GM18873 (cell line): ENCODE results near the gene CCDC116.
"Not testable (repeated sequence)": the region's sequence is repeated elsewhere in the genome, so short reads cannot be mapped to it uniquely, and the experiment has no call there.

Source experiments
- ATAC-seq: cut with Tn5 transposase; IDR thresholded peaks from one replicate; pipeline ENCODE4 v1.9.1; 2021; ENCODE audit warnings: mild to moderate bottlenecking, moderate library complexity, moderate number of reproducible peaks; ENCODE audit not compliant: unreplicated experiment, low FRiP score

The CCDC116 gene

DNA sequence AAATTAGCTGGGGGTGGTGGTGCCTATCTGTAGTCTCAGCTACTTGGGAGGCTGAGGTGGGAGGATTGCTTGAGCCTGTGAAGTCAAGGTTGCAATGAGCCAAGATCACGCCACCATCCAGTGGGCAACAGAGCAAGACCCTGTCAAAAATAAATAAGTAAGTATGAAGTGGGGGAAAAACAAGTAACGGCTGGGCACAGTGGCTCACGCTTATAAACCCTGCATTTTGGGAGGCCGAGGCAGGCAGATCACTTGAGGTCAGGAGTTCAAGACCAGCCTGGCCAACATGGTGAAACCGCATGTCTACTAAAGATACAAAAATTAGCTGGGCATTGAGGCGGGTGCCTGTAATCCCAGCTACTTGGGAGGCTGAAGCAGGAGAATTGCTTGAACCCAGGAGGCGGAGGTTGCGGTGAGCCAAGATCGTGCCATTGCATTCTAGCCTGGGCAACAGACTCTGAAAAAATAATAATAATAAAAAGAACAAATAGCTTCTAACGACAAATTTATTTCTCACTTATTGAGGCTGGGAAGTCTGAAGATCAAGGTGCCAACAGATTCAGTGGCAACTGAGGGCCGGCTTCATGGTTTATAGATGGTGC lies 22.9 kb upstream of the CCDC116 start:
- ATAC-seq: not testable (repeated sequence)

DNA sequence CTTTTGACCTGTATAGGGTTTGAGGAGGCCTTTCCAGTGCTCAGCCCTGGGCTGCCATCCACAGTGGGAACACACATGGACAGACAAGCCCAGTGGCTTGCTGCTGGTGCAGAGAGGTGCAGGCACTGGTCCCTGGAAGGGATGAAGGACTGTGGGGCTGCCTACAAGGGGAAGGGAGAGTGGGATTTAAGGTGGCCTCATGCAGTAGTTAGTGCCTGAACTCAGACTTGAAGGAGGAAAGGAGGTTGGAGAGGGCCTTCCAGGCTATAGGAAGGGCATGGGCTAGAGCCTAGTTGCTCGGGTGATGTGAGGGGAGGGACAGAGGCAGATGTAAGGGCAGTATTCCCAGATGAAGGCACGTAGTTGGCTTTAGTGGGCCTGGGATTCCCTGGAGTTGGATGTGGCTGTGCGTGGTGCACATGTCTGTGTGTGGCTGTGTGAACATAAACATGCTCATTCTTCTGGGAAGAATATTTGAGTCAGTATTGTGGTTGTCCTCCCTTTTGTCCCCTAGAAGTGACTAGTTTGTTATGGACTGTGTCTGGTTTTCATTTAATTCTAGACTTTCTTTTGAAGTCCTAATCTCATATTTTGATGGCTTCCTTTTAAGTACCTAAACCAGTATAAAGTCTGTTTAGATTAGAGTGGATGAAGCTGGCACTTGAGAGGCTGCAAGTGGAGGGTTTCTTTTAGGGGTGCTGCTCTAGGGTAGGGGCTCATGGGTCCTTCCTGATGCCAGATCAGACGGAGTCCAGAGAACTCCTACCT lies 21.2 kb upstream of the CCDC116 start:
- no peak for ATAC-seq

DNA sequence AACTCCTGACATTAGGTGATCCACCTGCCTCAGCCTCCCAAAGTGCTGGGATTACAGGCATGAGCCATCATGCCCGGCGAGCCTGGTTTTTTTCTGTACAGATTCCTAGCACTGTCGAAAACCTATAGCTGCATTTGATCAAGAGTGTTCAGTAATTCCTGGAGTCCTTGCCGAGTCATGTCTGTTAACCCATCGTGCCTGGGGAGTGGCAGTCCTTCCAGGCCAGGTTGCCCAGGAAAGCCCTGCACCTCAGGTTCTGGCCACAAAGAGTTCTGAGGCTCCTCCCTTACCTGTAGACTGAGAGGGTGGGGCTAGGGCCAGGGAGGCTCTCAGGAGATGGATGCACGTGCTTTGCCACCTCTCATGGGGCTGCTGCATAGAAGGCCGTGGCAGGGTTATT lies 19.7 kb upstream of the CCDC116 start:
- ATAC-seq: no peak

DNA sequence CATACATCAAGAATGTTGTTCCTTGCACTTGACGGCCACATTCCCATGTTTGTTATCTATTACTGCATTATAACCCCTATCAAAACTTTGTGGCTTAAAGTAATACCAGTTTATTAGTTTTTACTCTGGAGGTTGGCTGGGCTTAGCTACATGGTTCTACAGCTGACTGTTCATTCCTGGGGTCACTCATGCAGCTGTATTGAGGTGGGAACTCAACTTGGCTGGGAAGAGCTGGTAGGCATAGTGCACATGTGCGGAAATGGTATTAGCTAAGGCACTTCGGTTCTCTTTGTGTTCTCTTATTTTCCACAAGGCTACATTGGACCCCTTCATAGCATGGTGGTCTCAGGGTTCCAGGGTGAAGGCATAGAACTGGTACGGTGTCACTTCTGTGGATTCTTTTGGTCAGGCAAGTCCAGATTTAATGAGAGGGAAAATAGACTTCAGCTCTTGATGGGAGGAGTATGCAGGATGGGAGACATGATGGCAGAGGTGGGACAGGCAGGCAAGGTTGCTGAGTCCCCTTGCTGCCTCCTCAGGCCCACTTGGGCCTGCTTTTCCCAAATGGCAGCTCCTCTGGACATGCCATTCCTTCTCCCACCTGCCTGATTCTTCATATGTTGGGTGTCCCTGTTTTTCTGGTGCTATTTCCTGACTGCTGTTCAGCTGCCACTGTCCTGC lies 18.9 kb upstream of the CCDC116 start:
- ATAC-seq: no peak

DNA sequence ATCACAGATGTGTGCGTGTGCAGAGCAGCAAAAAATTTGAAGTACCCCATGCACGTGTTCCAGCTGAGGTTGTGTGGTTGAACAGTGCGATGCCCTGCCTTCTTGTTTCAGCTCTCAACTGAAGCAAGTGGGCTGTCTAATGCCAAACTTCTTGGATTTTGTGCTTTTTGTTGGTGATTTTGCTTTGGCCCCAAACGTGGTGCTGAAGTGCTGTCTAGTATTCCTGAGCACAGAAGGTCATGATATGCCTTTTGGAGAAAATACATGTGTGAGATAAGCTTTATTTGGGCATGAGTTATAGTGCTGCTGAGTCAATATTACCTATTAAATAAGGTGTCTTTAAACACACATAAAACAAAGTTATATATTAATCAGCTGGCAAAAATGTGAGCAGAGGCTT lies 16.8 kb upstream of the CCDC116 start:
- ATAC-seq: no peak

DNA sequence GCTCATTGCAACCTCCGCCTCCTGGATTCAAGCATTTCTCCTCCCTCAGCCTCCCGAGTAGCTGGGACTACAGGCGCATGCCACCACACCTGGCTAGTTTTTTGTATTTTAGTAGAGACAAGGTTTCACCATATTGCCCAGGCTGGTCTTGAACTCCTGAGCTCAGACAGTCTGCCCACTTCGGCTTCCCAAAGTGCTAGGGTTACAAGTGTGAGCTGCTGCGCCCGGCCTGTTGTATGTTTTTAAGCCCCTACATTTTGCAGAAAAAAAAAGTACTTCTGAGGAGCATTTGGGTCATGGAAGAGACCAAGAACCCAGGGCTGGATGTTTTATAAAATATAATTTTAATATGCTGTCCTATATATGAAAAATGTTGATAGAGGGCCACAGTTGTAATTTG lies 15.2 kb upstream of the CCDC116 start:
- not testable (repeated sequence) for ATAC-seq

DNA sequence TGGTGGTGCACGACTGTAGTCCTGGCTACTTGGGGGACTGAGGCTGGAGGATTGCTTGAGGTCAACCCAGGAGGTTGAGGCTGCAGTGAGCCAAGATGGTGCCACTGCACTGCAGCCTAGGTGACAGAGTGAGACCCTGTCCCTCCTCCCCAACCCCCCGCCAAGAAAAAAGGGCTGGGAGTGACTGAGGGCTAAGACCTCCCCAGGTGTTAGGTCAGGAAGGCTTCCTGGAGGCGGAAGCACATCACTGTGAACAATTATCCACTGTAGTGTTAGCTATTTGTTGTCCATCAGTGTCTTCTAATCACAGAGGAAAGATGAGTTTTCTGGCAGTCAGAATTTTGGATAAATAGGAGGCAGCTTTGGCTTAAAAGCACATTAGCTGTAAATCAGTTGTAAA lies 11.5 kb upstream of the CCDC116 start:
- no peak for ATAC-seq

DNA sequence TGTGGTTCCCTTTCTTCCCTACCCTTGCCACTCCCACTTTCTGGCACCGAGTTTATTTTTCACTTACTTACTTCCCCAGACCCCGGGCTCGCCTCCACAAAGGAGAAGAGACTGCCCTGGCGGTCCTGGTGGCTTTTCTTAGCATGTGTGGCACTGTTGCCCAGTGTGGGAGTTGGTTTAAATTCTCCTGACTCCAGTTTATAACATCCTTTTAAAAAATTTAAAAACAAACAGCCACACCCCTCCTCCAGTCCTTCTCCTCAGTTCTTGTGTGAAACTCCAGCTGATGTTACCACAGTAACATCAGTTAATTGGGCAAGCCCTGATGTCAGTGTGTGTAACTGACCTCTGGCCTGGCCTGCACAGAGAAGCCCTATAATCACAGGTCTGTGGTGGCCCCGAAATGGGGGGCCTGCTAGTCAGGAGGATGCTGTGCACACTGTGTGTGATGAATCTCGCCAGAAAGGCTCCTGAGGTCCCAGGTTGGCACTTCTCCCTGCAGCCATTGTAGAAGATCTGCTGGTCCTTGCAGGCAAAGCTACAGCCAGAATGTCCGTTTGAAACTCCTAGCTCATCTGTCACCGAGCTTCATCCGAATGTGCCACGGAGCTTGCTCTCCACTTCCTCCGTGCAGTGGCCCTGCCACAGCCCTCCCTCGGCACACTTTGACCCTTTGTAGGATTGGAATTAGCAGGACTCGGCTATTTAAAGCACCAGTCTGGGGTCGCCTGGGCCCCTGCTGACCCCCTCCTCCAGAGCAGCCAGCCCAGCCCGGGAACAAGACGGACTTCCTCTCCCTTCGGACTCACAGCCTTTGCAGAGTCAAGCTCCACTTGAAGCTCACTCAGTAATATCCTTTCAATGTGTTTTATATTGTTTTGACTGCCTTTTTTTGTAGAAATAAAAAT lies 10.3 kb upstream of the CCDC116 start:
- no peak for ATAC-seq

DNA sequence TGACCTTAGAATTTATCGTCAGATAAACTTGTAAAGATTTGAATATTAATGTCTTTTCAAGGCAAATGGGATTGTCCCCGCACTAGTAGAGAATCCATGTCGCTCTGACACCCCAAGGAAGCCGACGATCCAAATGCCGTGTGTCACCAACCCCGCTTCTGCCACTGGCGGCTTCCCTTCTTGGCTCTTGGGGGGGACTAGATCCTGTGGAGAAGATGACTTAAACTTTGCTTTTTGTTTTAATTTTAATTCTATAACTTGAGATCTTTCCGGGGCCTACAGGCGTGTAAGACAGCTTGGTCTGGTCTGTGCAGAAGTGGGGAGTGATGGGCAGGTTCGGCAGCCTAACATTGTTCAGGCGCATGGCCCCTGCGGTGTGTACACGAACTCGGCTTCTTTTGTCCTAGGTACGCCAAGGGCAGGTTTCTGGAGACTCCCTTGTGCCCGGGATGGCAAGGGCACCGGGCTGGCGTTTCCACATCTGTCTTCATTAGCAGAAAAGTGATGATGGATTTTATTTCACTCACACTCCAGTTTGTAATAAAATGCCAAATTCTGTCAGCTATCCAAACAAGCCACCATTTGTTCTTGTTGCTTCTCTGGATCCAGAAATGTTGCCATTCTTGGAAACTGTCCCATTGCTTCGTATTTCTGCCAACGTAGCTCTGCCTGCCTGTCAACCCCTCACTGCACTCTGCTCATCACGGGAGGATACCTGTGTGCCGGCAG lies 9.5 kb upstream of the CCDC116 start:
- ATAC-seq: no peak

DNA sequence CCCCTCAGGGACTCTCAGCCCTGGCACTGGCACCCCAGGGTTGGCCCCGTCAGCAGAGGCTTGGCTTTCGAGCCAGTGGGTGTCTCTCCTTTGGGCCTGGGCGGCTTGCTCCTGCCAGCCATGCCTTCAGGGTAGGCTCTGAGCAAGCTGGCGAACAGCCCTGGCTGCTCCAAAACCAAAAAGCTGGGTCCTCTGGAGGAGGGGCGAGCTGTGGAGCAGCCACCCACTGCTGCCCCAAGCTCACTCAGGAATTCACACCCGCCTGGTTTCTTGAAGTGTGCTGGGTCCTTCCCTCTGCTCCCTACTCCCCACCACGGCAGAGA lies 9.0 kb upstream of the CCDC116 start:
- ATAC-seq: no peak

DNA sequence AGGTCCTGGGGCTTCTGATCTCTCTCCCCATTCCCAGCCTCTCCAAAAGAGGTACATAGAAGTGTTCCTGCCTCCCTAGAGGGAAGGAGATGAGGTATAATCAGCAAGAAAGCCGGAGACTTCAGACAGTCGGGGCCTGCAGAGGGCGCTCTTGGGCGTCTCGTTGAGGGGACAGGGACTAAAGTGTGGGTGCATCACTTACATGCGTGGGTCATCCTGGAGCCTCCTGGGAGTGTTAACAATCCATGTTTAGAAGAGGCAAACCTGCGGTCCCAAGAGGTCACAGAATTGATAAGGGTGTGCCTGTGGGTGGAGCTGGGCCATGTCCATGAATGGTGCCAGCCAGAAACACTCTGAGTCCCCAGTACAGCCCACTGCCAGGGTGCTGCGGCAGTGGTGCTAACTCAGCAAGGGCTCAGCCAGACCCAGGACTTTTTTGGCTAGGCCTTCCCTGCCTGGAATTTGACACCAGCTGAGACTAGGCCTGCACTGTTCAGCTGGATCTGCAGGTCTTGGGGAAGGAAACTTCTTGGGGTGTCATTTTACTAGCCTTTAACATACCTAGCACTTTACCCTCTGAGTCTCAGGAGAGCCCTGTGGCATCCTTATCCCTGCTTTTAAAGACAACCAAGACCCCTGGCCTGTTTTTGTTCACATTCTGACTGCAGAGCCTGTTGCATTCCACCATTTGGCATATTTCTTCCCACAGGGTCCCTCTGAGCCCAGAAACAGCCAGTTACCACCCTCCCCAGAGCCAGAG lies 8.3 kb upstream of the CCDC116 start:
- no peak for ATAC-seq

DNA sequence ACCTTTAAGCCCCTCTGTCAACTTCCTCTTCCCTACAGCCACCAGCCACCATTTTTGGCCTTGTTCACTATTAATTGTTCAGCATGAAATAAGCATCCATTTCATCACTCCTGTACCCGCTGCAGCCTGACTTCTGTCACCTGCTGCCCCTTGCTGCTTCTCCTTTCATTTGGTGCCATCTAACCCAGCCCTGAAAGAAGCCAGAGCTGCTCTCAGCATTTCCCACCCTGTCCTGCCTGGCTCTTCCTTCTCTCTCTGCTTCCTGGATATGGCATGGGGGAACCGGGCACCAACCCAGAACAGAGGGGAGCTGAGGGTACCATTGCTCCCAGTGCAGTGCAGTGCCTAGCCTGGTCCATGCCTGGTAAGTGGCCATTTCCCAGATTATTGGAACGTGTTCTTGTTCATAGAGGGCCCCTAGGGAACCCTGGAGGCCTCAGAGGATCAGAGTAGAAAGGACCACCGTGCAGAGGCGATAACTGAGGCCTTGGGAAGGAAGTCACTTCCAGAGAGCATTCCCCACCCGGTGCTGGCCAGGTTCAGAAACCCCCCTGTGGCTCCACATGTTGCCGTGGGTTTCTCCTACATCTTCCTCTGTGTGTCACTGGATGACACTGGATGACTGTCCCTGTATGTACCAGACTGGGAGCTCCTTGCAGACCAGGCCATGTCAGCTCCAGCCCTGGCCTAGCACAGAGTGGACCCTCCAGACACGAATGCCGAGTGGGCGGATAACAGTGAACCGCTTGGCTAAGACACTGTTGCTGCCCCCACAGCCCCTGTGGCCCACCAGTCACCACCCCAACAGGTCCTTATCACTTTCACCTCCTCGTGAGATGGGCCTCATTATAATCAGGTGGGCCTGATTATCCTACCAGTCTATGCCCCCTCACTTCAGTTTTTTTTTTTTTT lies 7.4 kb upstream of the CCDC116 start:
- ATAC-seq: no peak

DNA sequence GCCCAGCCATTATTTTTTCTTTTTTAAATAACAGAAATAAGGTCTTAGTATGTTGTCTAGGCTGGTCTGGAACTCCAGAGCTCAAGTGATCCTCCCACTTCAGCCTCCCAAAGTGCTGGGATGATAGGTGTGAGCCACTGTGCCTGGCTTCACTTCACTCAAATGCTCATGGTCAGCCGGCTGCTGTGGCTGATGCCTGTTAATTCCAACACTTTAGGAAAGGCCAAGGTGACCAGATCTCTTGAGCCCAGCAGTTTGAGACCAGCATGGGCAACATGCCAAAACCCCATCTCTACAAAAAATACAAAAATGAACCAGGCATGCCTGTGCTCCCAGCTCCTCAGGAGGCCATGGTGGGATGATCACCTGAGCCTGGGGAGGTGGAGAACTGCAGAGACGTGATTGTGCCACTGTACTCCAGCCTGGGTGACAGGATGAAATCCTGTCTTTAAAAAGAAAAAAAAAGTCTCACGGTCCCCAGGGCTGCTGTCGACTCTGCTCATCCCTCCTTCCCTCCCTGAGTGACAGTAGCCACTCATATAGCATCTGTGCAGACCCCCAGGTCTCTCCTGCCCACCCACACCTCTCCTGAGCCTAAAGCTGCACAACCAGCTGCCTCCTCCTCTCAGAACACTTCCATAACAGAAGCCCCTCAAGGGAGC lies 6.4 kb upstream of the CCDC116 start:
- ATAC-seq: no peak

DNA sequence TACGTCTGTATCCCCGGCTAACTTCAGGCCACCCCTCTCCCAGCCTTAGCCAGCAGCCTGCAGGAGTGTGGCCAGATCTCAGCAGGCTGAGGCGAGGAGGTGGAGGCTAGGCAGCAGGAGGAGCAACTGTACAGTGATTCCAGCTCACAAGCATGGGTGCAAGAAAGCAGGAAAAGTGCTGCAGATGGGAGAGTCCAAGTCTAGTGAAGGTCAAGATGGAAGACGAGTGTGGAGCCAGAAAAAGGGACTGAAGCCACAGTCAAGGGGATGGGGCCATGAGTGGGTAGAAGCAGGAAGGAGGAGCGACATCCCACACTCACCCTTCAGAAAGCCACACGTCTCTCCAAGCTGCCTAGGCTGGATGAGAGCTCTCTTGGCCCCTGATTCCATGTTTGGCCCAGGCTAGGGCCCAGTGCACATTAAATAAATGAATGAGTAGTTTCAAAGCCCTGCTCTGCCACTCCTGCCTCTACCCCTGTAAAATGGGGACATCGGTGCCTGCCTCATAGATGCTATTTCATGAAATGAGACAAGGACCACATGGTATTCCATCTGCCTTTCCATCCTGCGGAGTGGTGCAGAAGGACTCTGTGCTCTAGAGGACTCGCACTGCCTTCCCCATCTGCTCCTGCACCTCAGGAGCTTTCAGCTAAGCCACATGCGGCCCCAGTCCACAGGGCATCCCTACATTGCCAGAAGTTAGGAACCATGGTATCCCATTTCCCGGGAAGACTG lies 5.7 kb upstream of the CCDC116 start:
- no peak for ATAC-seq

DNA sequence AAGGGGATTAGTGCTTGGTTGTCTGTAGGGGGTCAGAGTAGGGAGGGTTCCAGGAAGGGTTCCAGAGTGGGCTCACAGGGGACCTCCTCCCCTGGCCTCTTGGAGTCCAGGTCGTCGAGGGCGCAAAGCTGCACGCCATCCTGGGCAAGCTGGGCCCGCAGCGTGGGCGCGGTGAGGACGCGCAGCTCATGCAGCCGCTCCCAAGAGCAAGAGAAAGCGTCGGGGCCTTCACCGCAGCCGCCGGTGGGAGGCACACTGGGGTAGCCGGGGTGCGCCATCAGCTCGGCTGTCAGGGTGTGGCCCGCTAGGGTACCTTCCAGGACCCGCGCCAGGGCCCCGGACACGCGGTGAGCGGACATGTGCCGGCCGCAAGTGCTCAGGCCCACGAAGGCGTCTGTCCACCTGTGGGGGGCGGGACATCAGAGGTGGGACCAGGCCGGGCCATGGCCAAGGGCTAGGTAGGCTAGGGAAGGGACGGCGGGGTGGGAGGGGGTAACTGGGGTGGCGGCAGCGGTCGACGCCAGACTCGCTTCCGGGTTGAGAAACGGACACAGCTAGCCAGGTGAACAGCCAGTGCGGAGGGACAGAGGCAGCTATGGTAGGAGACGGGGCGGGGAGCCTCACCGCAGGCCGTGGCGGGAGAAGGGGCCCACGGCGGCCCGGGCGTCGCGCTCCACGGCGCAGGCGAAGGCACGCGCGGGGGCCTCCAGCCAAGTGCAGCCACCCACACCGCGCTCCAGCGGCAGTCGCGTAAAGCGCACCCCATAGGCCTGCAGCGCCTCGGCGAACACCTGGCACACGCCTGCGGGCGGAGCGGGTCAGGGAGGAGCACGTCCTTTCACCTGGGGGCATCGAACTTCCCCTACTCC lies 3.9 kb upstream of the CCDC116 start:
- no peak for ATAC-seq
